MG63 (cell line): ENCODE measurements around the gene CNTN6. TPM values are rescaled to one million over a fixed set of nuclear protein-coding genes. Genes with fewer than 3 reads are reported as not detected.

Experiments used
- DNase-seq: peaks from one replicate; pipeline ENCODE4 v3.0.0-alpha.2; 2020
- H3K27me3 ChIP-seq: fragments of 250-450 bp; sonication (Bioruptor Pico); 2 replicates; pipeline ENCODE4 v1.5.1; 2020; ENCODE audit warnings: mild to moderate bottlenecking, moderate library complexity
- H3K36me3 ChIP-seq: fragments of 250-450 bp; sonication (Bioruptor Pico); 2 replicates; pipeline ENCODE4 v1.5.1; 2020; ENCODE audit warnings: mild to moderate bottlenecking, moderate library complexity
- H3K4me3 ChIP-seq: fragments of 250-450 bp; sonication (Bioruptor Pico); 2 replicates; pipeline ENCODE4 v1.5.1; 2020; ENCODE audit warnings: mild to moderate bottlenecking, moderate library complexity
- H3K9me3 ChIP-seq: fragments of 250-450 bp; sonication (Bioruptor Pico); 2 replicates; pipeline ENCODE4 v1.5.1; 2020; ENCODE audit warnings: mild to moderate bottlenecking, moderate library complexity
- total RNA-seq: library from RNA; depleted of rRNA; stranded (reverse); fragments of >200 nt; shearing (Covaris generic); gene quantifications from 2 replicates; pipeline ENCODE4 v1.2.3, GENCODE V29; 2014; ENCODE audit warnings: low replicate concordance

Gene CNTN6
- total RNA-seq, 1 experiment from 2014 or later, result not detected

GRCh38 chr3:1442271-1442670, 349.4 kb downstream of the CNTN6 start:
- Histone ChIP-seq H3K9me3 (no peaks in the 10 kb centered on the region), H3K27me3 (no peaks in the 10 kb centered on the region), H3K4me3 (no peak overlapping the region), H3K36me3 (no peaks in the 10 kb centered on the region)
- no peak for DNase-seq

DNA sequence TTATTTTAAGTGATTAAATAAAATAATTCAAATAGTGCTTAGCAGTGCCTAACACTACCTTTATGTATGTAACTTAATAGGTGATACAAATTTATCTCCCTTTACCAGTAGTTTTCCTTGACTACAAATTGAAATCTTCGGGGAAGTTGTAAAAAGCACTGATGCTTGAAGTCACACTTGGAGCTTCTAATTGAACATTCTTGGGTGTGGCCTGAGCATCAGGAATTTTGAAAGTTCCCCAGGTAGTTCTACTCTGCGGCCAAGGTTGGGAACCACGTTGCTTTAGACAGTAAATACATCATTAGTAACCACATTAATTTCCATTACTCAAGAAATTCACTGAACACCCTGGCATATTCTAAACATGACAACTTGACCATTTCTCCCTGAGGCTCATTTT, 351.4 kb downstream of the CNTN6 start:
- no peak for DNase-seq
- Histone ChIP-seq H3K9me3 (no peaks in the 10 kb centered on the region), H3K36me3 (no peaks in the 10 kb centered on the region), H3K4me3 (no peak overlapping the region), H3K27me3 (no peaks in the 10 kb centered on the region)

- Histone ChIP-seq H3K4me3 (no peak overlapping the region), H3K9me3 (no peaks in the 10 kb centered on the region), H3K36me3 (no peaks in the 10 kb centered on the region), H3K27me3 (no peaks in the 10 kb centered on the region)
- DNase-seq, result no peak
These were observed 353.7 kb downstream of the CNTN6 start for GRCh38 chr3:1446531-1446930.

DNA sequence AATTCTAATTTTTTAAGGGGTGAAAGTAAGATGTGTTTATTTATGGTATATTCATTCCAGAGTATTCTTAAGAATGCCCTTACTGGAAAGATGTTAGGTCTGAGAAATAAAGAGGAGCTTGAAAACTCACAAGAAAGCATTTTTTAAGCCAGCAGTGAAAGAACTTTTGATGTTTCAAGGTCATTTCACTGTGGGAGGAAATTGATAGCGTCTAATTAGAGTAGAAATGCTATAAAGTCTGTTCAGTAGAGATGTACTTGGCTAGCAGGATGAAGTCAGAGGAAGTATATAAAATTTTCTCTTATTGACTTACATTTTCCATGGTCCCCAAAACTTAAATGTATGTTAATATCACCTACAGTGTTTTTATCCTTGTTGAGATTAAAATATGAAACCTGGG, 354.6 kb downstream of the CNTN6 start:
- no peaks in the 10 kb centered on the region for H3K27me3 ChIP-seq
- H3K4me3 ChIP-seq, result no peak overlapping the region
- H3K36me3 ChIP-seq, result no peaks in the 10 kb centered on the region
- no peaks in the 10 kb centered on the region for H3K9me3 ChIP-seq
- no peak for DNase-seq

- H3K27me3 ChIP-seq, result no peaks in the 10 kb centered on the region
- H3K4me3 ChIP-seq, result no peak overlapping the region
- H3K9me3 ChIP-seq, result no peaks in the 10 kb centered on the region
- no peaks in the 10 kb centered on the region for H3K36me3 ChIP-seq
- DNase-seq, result no peak
These were observed 355.6 kb downstream of the CNTN6 start for GRCh38 chr3:1448443-1448842.
